ENCODE measurements around the gene F2RL3.

F2RL3 gene
- total RNA-seq, result 0 to 0.19 (median 0) reads per million in 3 donors

- Histone ChIP-seq H3K9me3 (ENCODE audit: control insufficient read depth, low read length) (no peaks in the 10 kb centered on the region), H3K4me1 (ENCODE audit: control insufficient read depth, insufficient read depth, low read length, poor library complexity, severe bottlenecking) (peaks cover 7% of the 10 kb centered on the region), H3K27me3 (replicated peaks; ENCODE audit: control insufficient read depth, insufficient read depth, low read length, poor library complexity, severe bottlenecking) (no peaks in the 10 kb centered on the region), H3K36me3 (ENCODE audit: control insufficient read depth, insufficient read depth, low read length) (no peaks in the 10 kb centered on the region), H3K27ac (ENCODE audit: insufficient read depth, low read length, poor library complexity, severe bottlenecking) (no peak within 1 kb of the TSS), H3K4me3 (ENCODE audit: insufficient read depth, low read depth, low read length, poor library complexity, severe bottlenecking) (no peak within 1 kb of the TSS)
- DNase-seq, result no peak
Measured at GRCh38 chr19:16888629-16889365, at the start of gene F2RL3. Gene F2RL3, plus strand, starts transcription at chr19:16888999. Its CDS starts 191 bp downstream, at chr19:16889190.

- H3K36me3 ChIP-seq (ENCODE audit: control insufficient read depth, insufficient read depth, low read length), result peaks cover 63% of the 10 kb centered on the region
Measured at GRCh38 chr19:16841391-16841926, 47.3 kb upstream of the F2RL3 start.

GRCh38 chr19:16846901-16847300 lies 41.9 kb upstream of the F2RL3 start:
- Histone ChIP-seq H3K27ac (ENCODE audit: insufficient read depth, low read length, poor library complexity, severe bottlenecking) (no peak overlapping the region), H3K4me3 (ENCODE audit: insufficient read depth, low read depth, low read length, poor library complexity, severe bottlenecking) (no peak overlapping the region), H3K36me3 (ENCODE audit: control insufficient read depth, insufficient read depth, low read length) (peaks cover 85% of the 10 kb centered on the region), H3K27me3 (replicated peaks; ENCODE audit: control insufficient read depth, insufficient read depth, low read length, poor library complexity, severe bottlenecking) (no peaks in the 10 kb centered on the region), H3K9me3 (ENCODE audit: control insufficient read depth, low read length) (no peaks in the 10 kb centered on the region), H3K4me1 (ENCODE audit: control insufficient read depth, insufficient read depth, low read length, poor library complexity, severe bottlenecking) (no peaks in the 10 kb centered on the region)
- no peak for DNase-seq

More at GRCh38 chr19:16841391-16841926, 47.3 kb upstream of the F2RL3 start:
- no peak for DNase-seq
- Histone ChIP-seq H3K9me3 (ENCODE audit: control insufficient read depth, low read length) (no peaks in the 10 kb centered on the region), H3K27ac (ENCODE audit: insufficient read depth, low read length, poor library complexity, severe bottlenecking) (no peak overlapping the region), H3K4me1 (ENCODE audit: control insufficient read depth, insufficient read depth, low read length, poor library complexity, severe bottlenecking) (no peaks in the 10 kb centered on the region), H3K27me3 (replicated peaks; ENCODE audit: control insufficient read depth, insufficient read depth, low read length, poor library complexity, severe bottlenecking) (no peaks in the 10 kb centered on the region), H3K4me3 (ENCODE audit: insufficient read depth, low read depth, low read length, poor library complexity, severe bottlenecking) (no peak overlapping the region)

GRCh38 chr19:16847430-16847829 lies 41.4 kb upstream of the F2RL3 start:
- Histone ChIP-seq H3K4me1 (ENCODE audit: control insufficient read depth, insufficient read depth, low read length, poor library complexity, severe bottlenecking) (no peaks in the 10 kb centered on the region), H3K27ac (ENCODE audit: insufficient read depth, low read length, poor library complexity, severe bottlenecking) (no peak overlapping the region), H3K9me3 (ENCODE audit: control insufficient read depth, low read length) (no peaks in the 10 kb centered on the region), H3K27me3 (replicated peaks; ENCODE audit: control insufficient read depth, insufficient read depth, low read length, poor library complexity, severe bottlenecking) (no peaks in the 10 kb centered on the region), H3K4me3 (ENCODE audit: insufficient read depth, low read depth, low read length, poor library complexity, severe bottlenecking) (no peak overlapping the region), H3K36me3 (ENCODE audit: control insufficient read depth, insufficient read depth, low read length) (peaks cover 85% of the 10 kb centered on the region)
- DNase-seq, result no peak

- Histone ChIP-seq H3K27ac (ENCODE audit: insufficient read depth, low read length, poor library complexity, severe bottlenecking) (no peak overlapping the region), H3K36me3 (ENCODE audit: control insufficient read depth, insufficient read depth, low read length) (peaks cover 85% of the 10 kb centered on the region), H3K4me3 (ENCODE audit: insufficient read depth, low read depth, low read length, poor library complexity, severe bottlenecking) (no peak overlapping the region), H3K27me3 (replicated peaks; ENCODE audit: control insufficient read depth, insufficient read depth, low read length, poor library complexity, severe bottlenecking) (no peaks in the 10 kb centered on the region), H3K4me1 (ENCODE audit: control insufficient read depth, insufficient read depth, low read length, poor library complexity, severe bottlenecking) (no peaks in the 10 kb centered on the region), H3K9me3 (ENCODE audit: control insufficient read depth, low read length) (no peaks in the 10 kb centered on the region)
- DNase-seq, result no peak
Measured at GRCh38 chr19:16849168-16849567, 39.6 kb upstream of the F2RL3 start.

GRCh38 chr19:16850133-16850532 lies 38.7 kb upstream of the F2RL3 start:
- no peaks in the 10 kb centered on the region for H3K27me3 ChIP-seq (replicated peaks; ENCODE audit: control insufficient read depth, insufficient read depth, low read length, poor library complexity, severe bottlenecking)
- no peaks in the 10 kb centered on the region for H3K4me1 ChIP-seq (ENCODE audit: control insufficient read depth, insufficient read depth, low read length, poor library complexity, severe bottlenecking)
- H3K27ac ChIP-seq (ENCODE audit: insufficient read depth, low read length, poor library complexity, severe bottlenecking), result no peak overlapping the region
- peaks cover 77% of the 10 kb centered on the region for H3K36me3 ChIP-seq (ENCODE audit: control insufficient read depth, insufficient read depth, low read length)
- no peak for DNase-seq
- H3K9me3 ChIP-seq (ENCODE audit: control insufficient read depth, low read length), result no peaks in the 10 kb centered on the region
- no peak overlapping the region for H3K4me3 ChIP-seq (ENCODE audit: insufficient read depth, low read depth, low read length, poor library complexity, severe bottlenecking)

GRCh38 chr19:16851031-16851712 lies 37.6 kb upstream of the F2RL3 start:
- no peak overlapping the region for H3K4me3 ChIP-seq (ENCODE audit: insufficient read depth, low read depth, low read length, poor library complexity, severe bottlenecking)
- no peaks in the 10 kb centered on the region for H3K9me3 ChIP-seq (ENCODE audit: control insufficient read depth, low read length)
- no peak overlapping the region for H3K27ac ChIP-seq (ENCODE audit: insufficient read depth, low read length, poor library complexity, severe bottlenecking)
- no peaks in the 10 kb centered on the region for H3K4me1 ChIP-seq (ENCODE audit: control insufficient read depth, insufficient read depth, low read length, poor library complexity, severe bottlenecking)
- no peaks in the 10 kb centered on the region for H3K27me3 ChIP-seq (replicated peaks; ENCODE audit: control insufficient read depth, insufficient read depth, low read length, poor library complexity, severe bottlenecking)
- DNase-seq, result no peak
- peaks cover 67% of the 10 kb centered on the region for H3K36me3 ChIP-seq (ENCODE audit: control insufficient read depth, insufficient read depth, low read length)

- peaks cover 50% of the 10 kb centered on the region for H3K36me3 ChIP-seq (ENCODE audit: control insufficient read depth, insufficient read depth, low read length)
- no peaks in the 10 kb centered on the region for H3K9me3 ChIP-seq (ENCODE audit: control insufficient read depth, low read length)
- H3K4me1 ChIP-seq (ENCODE audit: control insufficient read depth, insufficient read depth, low read length, poor library complexity, severe bottlenecking), result no peaks in the 10 kb centered on the region
- H3K27ac ChIP-seq (ENCODE audit: insufficient read depth, low read length, poor library complexity, severe bottlenecking), result no peak overlapping the region
- no peak for DNase-seq
- no peaks in the 10 kb centered on the region for H3K27me3 ChIP-seq (replicated peaks; ENCODE audit: control insufficient read depth, insufficient read depth, low read length, poor library complexity, severe bottlenecking)
- H3K4me3 ChIP-seq (ENCODE audit: insufficient read depth, low read depth, low read length, poor library complexity, severe bottlenecking), result no peak overlapping the region
Measured at GRCh38 chr19:16853066-16853465, 35.7 kb upstream of the F2RL3 start.

- Histone ChIP-seq H3K27me3 (replicated peaks; ENCODE audit: control insufficient read depth, insufficient read depth, low read length, poor library complexity, severe bottlenecking) (no peaks in the 10 kb centered on the region), H3K4me3 (ENCODE audit: insufficient read depth, low read depth, low read length, poor library complexity, severe bottlenecking) (no peak overlapping the region), H3K4me1 (ENCODE audit: control insufficient read depth, insufficient read depth, low read length, poor library complexity, severe bottlenecking) (no peaks in the 10 kb centered on the region), H3K9me3 (ENCODE audit: control insufficient read depth, low read length) (no peaks in the 10 kb centered on the region), H3K36me3 (ENCODE audit: control insufficient read depth, insufficient read depth, low read length) (peaks cover 30% of the 10 kb centered on the region), H3K27ac (ENCODE audit: insufficient read depth, low read length, poor library complexity, severe bottlenecking) (no peak overlapping the region)
- DNase-seq, result no peak
Measured at GRCh38 chr19:16856091-16856490, 32.7 kb upstream of the F2RL3 start.

GRCh38 chr19:16859626-16860025 lies 29.2 kb upstream of the F2RL3 start:
- H3K4me3 ChIP-seq (ENCODE audit: insufficient read depth, low read depth, low read length, poor library complexity, severe bottlenecking), result no peak overlapping the region
- H3K4me1 ChIP-seq (ENCODE audit: control insufficient read depth, insufficient read depth, low read length, poor library complexity, severe bottlenecking), result no peaks in the 10 kb centered on the region
- no peaks in the 10 kb centered on the region for H3K27me3 ChIP-seq (replicated peaks; ENCODE audit: control insufficient read depth, insufficient read depth, low read length, poor library complexity, severe bottlenecking)
- peaks cover 13% of the 10 kb centered on the region for H3K36me3 ChIP-seq (ENCODE audit: control insufficient read depth, insufficient read depth, low read length)
- H3K27ac ChIP-seq (ENCODE audit: insufficient read depth, low read length, poor library complexity, severe bottlenecking), result no peak overlapping the region
- no peak for DNase-seq
- no peaks in the 10 kb centered on the region for H3K9me3 ChIP-seq (ENCODE audit: control insufficient read depth, low read length)
